DMS79 (cell line): ENCODE measurements around the gene HDAC4.

Source experiments
- DNase-seq: peaks from one replicate; lab custom pipeline; 2025; lab: John Stamatoyannopoulos, UW

HDAC4 gene

DNA sequence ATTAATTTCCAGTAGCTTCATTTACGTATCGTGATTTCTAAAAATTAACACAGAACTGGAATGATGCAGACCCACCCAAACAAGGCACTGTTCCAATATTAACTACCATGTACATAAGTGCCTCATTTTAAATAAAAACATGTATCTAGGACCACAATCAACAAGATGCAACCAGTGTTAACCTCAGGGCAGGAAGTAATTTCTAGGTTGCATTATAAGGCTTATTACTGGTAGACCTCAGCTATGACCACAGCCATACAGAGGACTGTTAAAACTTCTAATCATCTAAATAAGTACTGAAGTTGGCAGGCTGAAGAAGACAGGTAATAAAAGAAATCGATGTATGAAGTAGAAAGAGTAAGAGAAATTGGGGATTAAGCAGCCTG lies 262.9 kb downstream of the HDAC4 start:
- DNase-seq = no peak

- DNase-seq = no peak
Measured at GRCh38 chr2:239137165-239137897, 263.5 kb downstream of the HDAC4 start.

DNA sequence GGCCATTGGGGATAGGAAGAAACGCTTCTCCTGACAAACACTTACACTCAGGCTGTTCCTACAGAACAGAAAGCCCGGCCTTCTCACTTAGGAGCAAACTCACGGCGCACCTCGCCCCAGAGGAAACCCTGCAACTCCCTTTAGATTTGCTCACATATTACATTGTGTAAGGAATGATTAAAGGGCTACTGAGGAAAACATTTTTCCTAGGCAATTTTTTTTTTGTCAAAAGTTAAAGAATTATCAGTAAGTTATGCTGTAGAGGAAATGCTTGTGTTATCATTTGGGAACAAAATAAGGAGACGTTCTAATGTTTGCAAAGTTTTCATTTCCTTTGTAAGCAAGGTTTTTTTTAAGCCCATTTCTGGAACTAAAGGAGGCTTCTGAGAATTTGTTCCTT lies 264.1 kb downstream of the HDAC4 start:
- no peak for DNase-seq

- no peak for DNase-seq
Measured at GRCh38 chr2:239136203-239136602, 264.6 kb downstream of the HDAC4 start.

GRCh38 chr2:239135531-239135930 lies 265.3 kb downstream of the HDAC4 start:
- no peak for DNase-seq

DNA sequence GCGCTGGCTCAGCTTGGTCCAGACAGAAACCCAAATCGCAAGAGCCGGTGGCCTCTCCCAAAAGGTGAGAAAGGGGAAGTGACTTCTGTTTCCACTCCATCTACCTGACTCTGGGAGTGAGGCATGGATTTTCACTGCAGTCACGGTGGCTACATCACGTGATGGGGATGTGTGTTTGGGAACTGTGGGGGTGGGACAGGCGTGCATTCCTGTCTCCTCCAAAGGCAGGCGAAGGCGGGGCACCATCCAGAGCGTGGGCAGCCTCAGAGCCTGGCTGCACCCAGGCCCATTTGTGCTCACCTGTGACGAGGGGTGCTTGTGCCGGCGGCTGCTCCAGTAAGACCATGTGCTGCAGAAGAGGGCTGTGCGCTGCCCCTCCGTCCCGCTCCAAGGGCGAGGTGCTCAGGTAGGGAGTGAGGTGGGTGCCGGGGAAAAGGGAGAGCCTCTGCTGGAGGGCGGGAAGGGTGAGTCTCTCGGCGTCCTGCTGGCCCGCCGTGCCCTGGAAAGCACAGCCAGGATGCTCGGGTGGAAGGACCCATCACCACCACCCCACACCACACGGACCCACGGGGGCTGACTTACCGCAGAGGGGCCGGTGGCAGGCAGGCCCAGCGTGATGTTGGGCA lies 266.8 kb downstream of the HDAC4 start:
- no peak for DNase-seq

GRCh38 chr2:239132786-239133185 lies 268.0 kb downstream of the HDAC4 start:
- DNase-seq = no peak

GRCh38 chr2:239132156-239132709 lies 268.6 kb downstream of the HDAC4 start:
- DNase-seq = no peak

- no peak for DNase-seq
Measured at GRCh38 chr2:239131521-239131920, 269.3 kb downstream of the HDAC4 start.

- no peak for DNase-seq
Measured at GRCh38 chr2:239130786-239131325, 270.0 kb downstream of the HDAC4 start.

DNA sequence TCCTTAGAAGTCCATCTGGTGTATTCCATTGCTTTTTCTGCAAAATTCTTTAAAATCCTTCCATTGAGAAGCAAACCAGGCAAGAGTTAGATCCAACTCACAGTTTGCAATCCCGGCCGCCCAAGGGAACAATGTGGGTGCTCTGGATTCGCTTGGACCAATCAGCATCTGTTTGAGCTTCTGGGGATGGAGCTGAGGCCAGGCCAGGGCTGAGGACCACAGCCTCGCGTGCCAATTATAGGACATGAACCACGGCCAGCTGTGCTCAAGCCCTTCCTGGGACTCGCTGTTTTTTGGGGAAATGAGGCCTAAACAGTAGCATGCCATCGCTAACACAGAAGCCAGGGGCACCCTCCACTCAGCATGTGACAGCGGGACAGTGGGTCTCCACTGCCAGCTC lies 270.8 kb downstream of the HDAC4 start:
- DNase-seq = no peak

GRCh38 chr2:239129147-239129920 lies 271.5 kb downstream of the HDAC4 start:
- DNase-seq = no peak

- no peak for DNase-seq
Measured at GRCh38 chr2:239128706-239129105, 272.1 kb downstream of the HDAC4 start.

GRCh38 chr2:239127513-239127912 lies 273.3 kb downstream of the HDAC4 start:
- no peak for DNase-seq

- no peak for DNase-seq
Measured at GRCh38 chr2:239125726-239126675, 274.8 kb downstream of the HDAC4 start.

GRCh38 chr2:239124152-239124899 lies 276.5 kb downstream of the HDAC4 start:
- no peak for DNase-seq

GRCh38 chr2:239122421-239123110 lies 278.3 kb downstream of the HDAC4 start:
- no peak for DNase-seq

DNA sequence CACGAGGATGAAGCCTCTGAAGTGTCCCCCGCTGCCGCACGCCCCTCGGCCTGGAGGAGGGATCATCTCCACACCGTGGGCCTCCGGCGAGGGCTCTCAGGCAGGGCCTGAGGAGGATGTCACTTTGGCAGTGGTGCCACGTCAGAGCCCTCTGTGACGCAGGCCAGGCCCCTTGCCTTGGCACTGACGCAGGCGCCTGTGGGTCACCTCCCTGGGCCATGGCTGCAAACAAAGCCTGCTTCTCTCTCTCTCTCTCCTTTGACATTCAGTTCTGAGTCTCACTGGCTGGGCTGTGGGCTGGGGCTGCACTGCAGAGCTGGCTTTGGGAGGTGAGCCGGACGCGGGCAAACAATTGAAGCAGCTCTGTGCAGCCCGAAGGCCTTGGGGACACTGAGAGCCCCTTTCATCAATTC lies 279.2 kb downstream of the HDAC4 start:
- DNase-seq = no peak

GRCh38 chr2:239120664-239121063 lies 280.2 kb downstream of the HDAC4 start:
- DNase-seq = no peak
